NCI-H510A treated with DMSO at 0.1 percent for 48 hours (cell line): ENCODE results near the gene TEAD3.

Experiments used
- DNase-seq: peaks from one replicate; lab custom pipeline; 2025; lab: John Stamatoyannopoulos, UW

Gene TEAD3

DNA sequence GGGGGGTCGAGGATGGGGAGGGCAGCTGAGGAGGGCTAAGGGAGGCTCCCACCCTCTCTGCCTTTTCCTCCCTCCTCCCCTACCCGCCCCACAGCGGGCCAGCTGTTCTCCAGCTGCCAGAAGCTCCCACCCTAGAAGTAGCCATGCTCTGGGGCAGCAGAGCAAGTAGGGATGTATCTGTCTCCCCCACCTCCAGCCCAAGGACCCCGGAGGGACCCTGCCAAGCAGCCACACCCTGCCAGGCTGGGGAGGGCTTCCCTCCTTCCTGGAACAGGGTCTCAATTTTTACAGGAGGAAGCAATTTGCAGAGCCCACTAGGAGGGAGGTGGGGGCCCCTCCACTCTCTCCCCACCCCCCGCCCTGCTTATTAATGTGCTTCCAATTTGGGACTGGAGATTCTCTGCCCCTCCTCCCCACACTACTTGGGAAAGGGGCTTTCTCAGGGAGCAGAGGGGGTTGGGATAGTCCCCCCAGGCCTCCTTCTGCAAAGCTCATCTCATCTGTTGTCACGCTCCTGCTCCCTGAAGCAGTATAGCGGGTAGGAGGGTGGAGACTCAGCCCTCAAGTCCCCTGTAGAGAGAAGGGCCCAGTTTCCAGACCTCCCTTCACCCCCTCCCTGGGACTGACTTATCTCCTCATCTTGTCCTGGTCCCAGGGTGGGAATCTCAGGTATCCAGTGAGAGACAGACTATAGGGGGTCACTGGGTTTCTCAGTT lies 4.5 kb downstream of the TEAD3 start:
- DNase-seq, result no peak

GRCh38 chr6:35491558-35492257 lies 5.2 kb downstream of the TEAD3 start:
- no peak for DNase-seq

GRCh38 chr6:35490821-35491557 lies 5.9 kb downstream of the TEAD3 start:
- no peak for DNase-seq

GRCh38 chr6:35489995-35490791 lies 6.7 kb downstream of the TEAD3 start:
- DNase-seq, result peak; percentile 74

DNA sequence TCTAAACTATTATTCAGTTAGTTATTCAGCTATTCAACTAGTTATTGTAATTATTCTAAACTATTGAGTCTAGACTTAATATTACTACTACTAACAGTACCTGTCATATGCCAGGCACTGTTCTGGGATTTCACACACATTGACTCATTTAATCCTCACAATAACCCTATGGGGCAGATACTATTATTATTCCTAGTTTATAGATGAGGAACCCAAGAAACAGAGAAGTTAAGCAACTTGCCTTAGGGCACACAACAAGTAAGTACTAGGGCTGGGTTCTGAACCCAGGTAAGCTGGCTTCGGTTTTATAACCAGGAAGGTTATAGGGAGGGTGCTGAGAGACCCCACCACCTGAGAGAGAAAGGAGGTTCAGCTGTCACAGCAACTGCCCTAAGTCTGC lies 7.8 kb downstream of the TEAD3 start:
- DNase-seq, result no peak

- DNase-seq, result no peak
These were observed 8.4 kb downstream of the TEAD3 start for GRCh38 chr6:35488517-35488862.

DNA sequence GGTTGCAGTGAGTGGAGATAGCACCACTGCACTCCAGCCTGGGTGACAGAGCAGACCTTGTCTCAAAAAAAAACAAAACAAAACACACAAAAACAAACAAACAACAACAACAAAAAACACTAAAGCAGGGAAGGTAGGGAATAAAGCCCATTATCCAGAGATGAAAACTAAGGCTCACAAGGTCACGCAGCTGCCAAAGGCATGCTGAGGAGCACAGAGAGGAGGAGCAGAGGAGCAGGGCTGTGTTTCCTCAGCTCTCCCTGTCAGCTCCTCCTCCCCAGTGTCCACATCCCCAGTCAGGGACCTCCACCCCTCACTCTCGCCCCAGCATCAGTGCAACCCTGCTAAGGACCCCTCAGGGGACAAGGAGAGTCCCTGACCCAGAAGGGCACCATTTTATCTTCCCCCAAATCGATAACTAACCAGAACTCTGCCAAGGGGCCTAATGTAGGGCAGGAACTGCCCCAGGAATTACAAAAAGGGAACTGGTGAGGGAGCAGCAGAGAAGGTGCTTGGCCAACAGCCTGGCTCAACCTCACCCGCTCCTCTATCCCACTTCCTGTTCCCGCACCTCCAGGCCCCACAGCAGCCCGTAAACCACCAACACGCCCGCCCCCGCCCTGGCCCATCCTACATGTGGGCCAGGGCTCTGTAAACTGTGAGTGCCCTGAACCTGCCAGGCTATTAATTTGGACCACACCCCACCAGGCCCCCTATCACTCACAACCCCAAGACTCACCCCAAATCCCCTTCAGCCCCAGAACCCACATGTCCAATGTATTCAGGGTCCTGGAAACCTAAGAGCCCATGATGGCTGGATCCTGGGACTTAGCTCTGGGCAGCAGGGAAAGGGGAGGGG lies 9.0 kb downstream of the TEAD3 start:
- peak; percentile 58 for DNase-seq

GRCh38 chr6:35486005-35486925 lies 10.6 kb downstream of the TEAD3 start:
- peak; percentile 98 for DNase-seq

DNA sequence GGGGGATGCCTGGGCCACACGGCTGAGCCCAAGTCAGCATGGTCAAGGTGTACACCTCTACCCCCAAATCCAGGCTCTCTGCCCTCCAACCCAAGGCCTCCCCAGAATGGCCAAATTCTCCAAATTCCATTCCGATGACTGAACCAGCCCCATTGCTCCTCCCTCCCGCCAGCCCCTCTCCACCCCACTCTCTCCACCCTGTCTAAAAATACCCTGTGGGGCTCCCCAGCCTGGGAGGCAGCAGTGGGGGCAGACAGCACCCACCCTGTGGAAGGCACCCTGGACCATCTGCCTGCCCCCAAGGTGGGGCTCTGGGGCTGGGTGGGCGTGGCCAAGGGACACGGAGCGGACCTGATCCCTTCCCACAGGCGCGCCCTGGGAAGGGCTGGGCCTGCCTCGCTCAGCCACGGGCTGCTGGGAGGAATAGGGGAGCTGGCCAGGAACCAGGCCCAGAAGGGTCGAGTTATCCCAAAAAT lies 11.4 kb downstream of the TEAD3 start:
- DNase-seq, result peak; percentile 30

DNA sequence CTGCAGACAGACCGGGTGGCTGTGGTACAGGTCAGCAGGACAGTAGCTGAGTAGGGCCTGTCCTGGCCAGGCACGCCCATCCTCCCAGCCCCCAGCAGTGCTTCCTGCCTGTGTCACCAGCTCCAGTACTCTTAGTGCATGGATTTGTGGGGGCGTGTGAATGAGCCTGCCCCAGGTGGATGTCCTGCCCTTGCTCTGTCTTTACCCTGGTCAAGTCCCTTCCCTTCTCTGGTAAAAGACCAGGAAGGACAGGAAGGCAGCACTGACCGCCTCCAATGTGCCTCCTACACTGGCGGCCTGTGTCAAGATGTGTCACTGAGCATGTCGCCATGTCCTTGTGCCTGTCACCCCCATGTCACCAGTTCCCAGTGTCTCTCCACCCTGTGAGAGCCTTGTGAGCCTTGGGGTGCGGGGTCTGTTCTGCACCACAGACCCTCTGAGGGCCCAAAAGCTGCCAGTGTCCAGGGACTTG lies 11.9 kb downstream of the TEAD3 start:
- no peak for DNase-seq

- no peak for DNase-seq
These were observed 12.8 kb downstream of the TEAD3 start for GRCh38 chr6:35483893-35484645.

GRCh38 chr6:35483490-35483889 lies 13.4 kb downstream of the TEAD3 start:
- DNase-seq, result no peak

GRCh38 chr6:35483062-35483461 lies 13.8 kb downstream of the TEAD3 start:
- DNase-seq, result no peak

GRCh38 chr6:35481226-35481625 lies 15.7 kb downstream of the TEAD3 start:
- DNase-seq, result no peak

DNA sequence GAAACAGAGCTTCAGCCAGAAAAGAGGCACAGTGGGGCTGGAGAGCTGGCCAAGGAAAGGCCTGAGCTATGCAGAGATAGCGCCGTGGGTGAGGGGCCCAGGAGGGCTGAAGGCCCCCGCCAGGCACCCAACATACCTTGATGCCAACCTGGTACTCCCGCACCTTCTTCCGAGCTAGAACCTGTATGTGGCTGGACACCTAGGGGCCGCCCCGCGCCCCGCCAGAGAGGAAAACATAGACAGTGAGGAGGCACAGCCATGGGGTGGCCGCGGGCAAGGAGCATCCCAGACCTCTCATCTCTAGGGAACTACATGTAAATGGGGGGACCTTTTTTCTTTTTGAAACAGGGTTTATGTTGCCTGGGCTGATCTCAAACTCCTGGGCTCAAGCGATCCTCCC lies 16.7 kb downstream of the TEAD3 start:
- DNase-seq, result no peak

DNA sequence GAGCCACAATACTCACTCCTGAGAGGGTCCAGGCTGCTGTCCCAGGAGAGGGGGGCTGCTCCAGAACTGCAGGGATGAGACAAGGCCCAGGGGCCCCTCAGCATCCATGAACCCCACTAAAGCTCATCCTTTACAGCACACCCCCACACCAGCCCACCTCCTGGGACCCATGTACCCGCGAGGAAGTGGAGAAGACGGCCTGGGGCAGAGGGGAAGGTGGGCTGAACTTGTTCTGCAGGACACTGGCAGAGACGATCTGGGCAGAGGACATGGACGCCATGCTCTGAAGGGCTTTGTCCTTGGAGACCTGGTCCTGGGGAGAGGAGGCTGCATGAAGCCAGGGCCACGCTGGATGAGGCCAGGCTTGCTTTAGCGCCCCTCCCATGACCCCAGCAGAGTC lies 18.6 kb downstream of the TEAD3 start:
- no peak for DNase-seq

- DNase-seq, result peak; percentile 93
These were observed 19.2 kb downstream of the TEAD3 start for GRCh38 chr6:35477551-35478179.

DNA sequence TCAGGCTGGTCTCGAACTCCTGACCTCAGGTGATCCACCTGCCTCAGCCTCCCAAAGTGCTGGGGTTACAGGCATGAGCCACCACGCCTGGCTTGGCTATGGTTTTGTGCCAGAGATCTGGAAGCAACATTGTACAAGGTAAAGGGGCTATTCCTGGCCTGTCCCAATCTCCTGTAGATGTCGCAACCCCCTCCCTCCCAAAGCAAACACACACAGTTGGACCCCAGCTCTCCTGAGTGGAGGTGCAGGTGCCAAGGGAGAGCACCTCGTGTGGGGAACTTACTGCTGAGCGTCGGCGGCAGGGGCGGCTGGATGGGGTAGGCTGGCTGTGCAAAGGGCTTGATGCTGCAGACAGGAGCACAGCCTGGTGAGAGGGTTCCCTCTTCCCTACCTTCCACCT lies 19.9 kb downstream of the TEAD3 start:
- peak; percentile 81 for DNase-seq

DNA sequence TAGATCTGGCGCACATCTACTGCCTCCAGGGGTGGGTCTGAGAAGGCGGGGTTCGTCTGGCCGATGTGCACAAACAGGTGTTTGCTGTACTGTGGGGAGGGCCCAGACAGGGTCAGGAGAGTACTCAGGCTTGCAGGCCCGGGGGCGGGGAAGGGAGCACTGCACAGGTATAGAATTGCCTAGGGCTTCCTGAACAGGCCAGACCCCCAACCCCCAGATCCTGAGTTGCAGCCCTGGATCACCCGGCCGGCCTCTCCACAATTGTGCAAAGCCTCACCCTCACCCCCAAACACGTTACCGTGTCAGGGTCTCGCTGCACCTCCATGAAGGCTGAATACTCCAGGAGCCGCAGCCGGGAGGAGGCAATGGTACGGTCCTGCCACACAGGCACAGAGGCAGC lies 20.9 kb downstream of the TEAD3 start:
- DNase-seq, result no peak
